ENCODE results near the gene HNRNPLL.

The HNRNPLL gene

GRCh38 chr2:38574278-38574677 is 28.4 kb downstream of the HNRNPLL start:
- no peak for DNase-seq (ENCODE audit: low read depth)
- H3K4me3 ChIP-seq (ENCODE audit: low read depth, low read length), result no peak overlapping the region
- TF ChIP-seq MAX (IDR thresholded peaks at IDR 0.05; ENCODE audit: low read depth, low read length), result no peak
- no peak for TF ChIP-seq POLR2A (IDR thresholded peaks at IDR 0.05; ENCODE audit: extremely low read depth, insufficient read length)
- TF ChIP-seq MYC (IDR thresholded peaks at IDR 0.05; ENCODE audit: low read depth, low read length), result no peak
- no peak for TF ChIP-seq CTCF (IDR thresholded peaks at IDR 0.05; ENCODE audit: low read depth, low read length)

- no peak overlapping the region for H3K4me3 ChIP-seq (ENCODE audit: low read depth, low read length)
- no peak for TF ChIP-seq CTCF (IDR thresholded peaks at IDR 0.05; ENCODE audit: low read depth, low read length)
- TF ChIP-seq MYC (IDR thresholded peaks at IDR 0.05; ENCODE audit: low read depth, low read length), result peak; percentile 54; the same call in 1 of the 2 replicates
- DNase-seq (ENCODE audit: low read depth), result peak; percentile 95
Measured at GRCh38 chr2:38572167-38572566, 30.6 kb downstream of the HNRNPLL start.

GRCh38 chr2:38571193-38571592 is 31.5 kb downstream of the HNRNPLL start:
- TF ChIP-seq CTCF (IDR thresholded peaks at IDR 0.05; ENCODE audit: low read depth, low read length), result no peak
- TF ChIP-seq POLR2A (IDR thresholded peaks at IDR 0.05; ENCODE audit: extremely low read depth, insufficient read length), result no peak
- TF ChIP-seq MYC (IDR thresholded peaks at IDR 0.05; ENCODE audit: low read depth, low read length), result no peak
- no peak for TF ChIP-seq MAX (IDR thresholded peaks at IDR 0.05; ENCODE audit: low read depth, low read length)
- no peak overlapping the region for H3K4me3 ChIP-seq (ENCODE audit: low read depth, low read length)
- DNase-seq (ENCODE audit: low read depth), result no peak

- DNase-seq (ENCODE audit: low read depth), result no peak
- H3K4me3 ChIP-seq (ENCODE audit: low read depth, low read length), result no peak overlapping the region
- TF ChIP-seq CTCF (IDR thresholded peaks at IDR 0.05; ENCODE audit: low read depth, low read length), result no peak
- no peak for TF ChIP-seq POLR2A (IDR thresholded peaks at IDR 0.05; ENCODE audit: extremely low read depth, insufficient read length)
- no peak for TF ChIP-seq MYC (IDR thresholded peaks at IDR 0.05; ENCODE audit: low read depth, low read length)
- no peak for TF ChIP-seq MAX (IDR thresholded peaks at IDR 0.05; ENCODE audit: low read depth, low read length)
Measured at GRCh38 chr2:38568724-38569436, 33.8 kb downstream of the HNRNPLL start.

- no peak for TF ChIP-seq CTCF (IDR thresholded peaks at IDR 0.05; ENCODE audit: low read depth, low read length)
- TF ChIP-seq MAX (IDR thresholded peaks at IDR 0.05; ENCODE audit: low read depth, low read length), result no peak
- no peak for DNase-seq (ENCODE audit: low read depth)
- no peak overlapping the region for H3K4me3 ChIP-seq (ENCODE audit: low read depth, low read length)
Measured at GRCh38 chr2:38565333-38565732, 37.4 kb downstream of the HNRNPLL start.

GRCh38 chr2:38561691-38562090 is 41.0 kb downstream of the HNRNPLL start:
- TF ChIP-seq MAX (IDR thresholded peaks at IDR 0.05; ENCODE audit: low read depth, low read length), result no peak
- no peak for TF ChIP-seq POLR2A (IDR thresholded peaks at IDR 0.05; ENCODE audit: extremely low read depth, insufficient read length)
- TF ChIP-seq CTCF (IDR thresholded peaks at IDR 0.05; ENCODE audit: low read depth, low read length), result no peak
- TF ChIP-seq MYC (IDR thresholded peaks at IDR 0.05; ENCODE audit: low read depth, low read length), result no peak
- no peak overlapping the region for H3K4me3 ChIP-seq (ENCODE audit: low read depth, low read length)
- no peak for DNase-seq (ENCODE audit: low read depth)

Measured in NB4 (cell line).